Aorta (tissue), 5 donors: ENCODE data around the gene MMP13. TPM values are rescaled to one million over a fixed set of nuclear protein-coding genes. Genes with fewer than 3 reads are reported as not detected.

Experiments
- ATAC-seq: fragments of 200-7000 bp; cut with Tn5 transposase; one replicate; pipeline ENCODE4 v1.9.1; 2022; ENCODE audit warnings: moderate library complexity; ENCODE audit not compliant: low FRiP score
- DNase-seq, 2 donors: peaks; one replicate each; pipeline ENCODE4 v3.0.0-alpha.2; 2020
- H3K27ac ChIP-seq, 2 donors: one replicate each; pipeline ENCODE4 v1.5.1; 2013; ENCODE audit warnings: low read length in 2 of 2, mild to moderate bottlenecking in 2 of 2, moderate library complexity in 2 of 2, control low read depth in 1 of 2, inconsistent platforms in 1 of 2, low read depth in 1 of 2
- H3K27me3 ChIP-seq, 2 donors: one replicate each; pipeline ENCODE4 v1.6.1; 2013; ENCODE audit warnings: control low read depth in 1 of 2, low read length in 1 of 2, mild to moderate bottlenecking in 1 of 2, moderate library complexity in 1 of 2; ENCODE audit not compliant: insufficient read depth in 2 of 2, control insufficient read depth in 1 of 2
- H3K36me3 ChIP-seq, 2 donors: one replicate each; pipeline ENCODE4 v1.6.1; 2013; ENCODE audit warnings: control low read depth in 1 of 2, low read length in 1 of 2, mild to moderate bottlenecking in 1 of 2; ENCODE audit not compliant: insufficient read depth in 2 of 2, control insufficient read depth in 1 of 2
- H3K4me1 ChIP-seq, 2 donors: one replicate each; pipeline ENCODE4 v1.6.1; 2013; ENCODE audit warnings: low read length in 2 of 2, control low read depth in 1 of 2, mild to moderate bottlenecking in 1 of 2, moderate library complexity in 1 of 2; ENCODE audit not compliant: insufficient read depth in 2 of 2, control insufficient read depth in 1 of 2
- H3K4me3 ChIP-seq, 2 donors: one replicate each; pipeline ENCODE4 v1.5.1; 2013; ENCODE audit warnings: low read length in 2 of 2, control low read depth in 1 of 2, mild to moderate bottlenecking in 1 of 2
- H3K9me3 ChIP-seq: one replicate; pipeline ENCODE4 v1.6.1; 2013; ENCODE audit warnings: mild to moderate bottlenecking, low read length; ENCODE audit not compliant: control insufficient read depth
- WGBS, 2 donors: extraction: QIAGEN DNeasy Blood & Tissue Kit; methylation state at CpG; one replicate each; pipeline ENCODE4 v1.1.7; 2013; 5-methylcytosine and 5-hydroxymethylcytosine counted together
- intact Hi-C, 2 donors: fragments of 100-400 bp; cut with DNase I; formaldehyde crosslinking; loops; one replicate each; pipeline versions ENCODE4 v1.14.2 to v1.15.0; 2022
- polyA plus RNA-seq, 2 donors: library from polyadenylated mRNA; stranded (reverse); fragments of 200-250 nt; gene quantifications; one replicate each; pipeline ENCODE4 v1.2.3, GENCODE V29; 2013
- total RNA-seq, 2 donors: library from RNA; stranded (reverse); fragmentation: NEBNext Ultra II Directional; extraction: Animal tissue kit (Norgen Biotek cat#: 25700); gene quantifications; one replicate each; pipeline ENCODE4 v1.2.1, GENCODE V29; 2021
- donor health status: healthy with polysubstance abuse.
- donor health status: Bipolar disorder and iron deficiency.
- donor health status: DM: no; HTN: no; CAD: no.
- donor health status: DM: no; HTN: no; CAD: no.
- donor health status: DM: yes; HTN: yes; CAD: no.

Gene MMP13
- total and polyA plus RNA-seq, 4 donors = 0.05 TPM; not detected in 3

DNA sequence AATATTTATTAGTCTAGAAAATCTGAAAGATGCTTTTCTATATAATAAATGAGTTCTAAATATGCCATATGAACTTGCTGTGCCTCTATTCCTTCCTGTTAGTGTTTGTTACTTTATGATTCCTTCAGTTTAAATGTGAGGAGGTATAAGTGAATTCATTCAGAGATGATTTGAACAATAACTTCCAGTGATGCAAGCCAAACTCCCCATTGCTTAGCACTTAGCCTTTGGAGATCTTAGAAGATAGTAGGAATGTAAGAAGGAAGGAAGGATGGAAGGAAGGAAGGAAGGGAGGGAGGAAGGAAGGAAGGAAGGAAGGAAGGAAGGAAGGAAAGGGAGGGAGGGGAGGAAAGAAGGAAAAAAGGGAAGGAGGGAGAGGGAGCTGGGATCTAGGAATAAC, 25.1 kb downstream of the MMP13 start:
- H3K9me3 ChIP-seq = no peaks in the 10 kb centered on the region
- no peaks in the 10 kb centered on the region for H3K4me1 ChIP-seq
- DNase-seq (no peak), ATAC-seq (no peak)
- H3K27ac ChIP-seq = no peak overlapping the region
- H3K27me3 ChIP-seq = no peaks in the 10 kb centered on the region
- no peaks in the 10 kb centered on the region for H3K36me3 ChIP-seq
- intact Hi-C loops = loop anchor here in 1 of 2 donors (10.0 kb wide), 1 partner anchor 96 kb away; no protein-coding TSS in a partner anchor
- no peak overlapping the region for H3K4me3 ChIP-seq

DNA sequence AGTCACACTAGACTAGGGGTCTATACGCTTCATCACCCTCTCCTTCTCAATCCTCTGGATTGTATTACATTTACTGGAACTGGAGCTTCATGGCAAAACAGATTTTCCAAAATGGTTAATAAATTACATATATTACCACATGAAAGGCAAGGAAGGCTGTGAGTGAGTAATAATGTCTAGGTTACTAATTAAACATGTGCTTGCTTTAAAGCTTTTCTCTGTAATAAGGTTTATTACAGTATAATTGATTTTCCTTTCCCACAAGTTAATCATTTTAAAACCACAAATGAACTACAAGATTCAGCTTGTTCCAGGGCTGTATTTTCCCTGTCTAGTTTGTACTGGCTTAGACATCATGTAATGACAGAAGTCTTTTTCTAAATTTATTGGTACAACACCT, 25.6 kb downstream of the MMP13 start:
- no peaks in the 10 kb centered on the region for H3K36me3 ChIP-seq
- H3K9me3 ChIP-seq = no peaks in the 10 kb centered on the region
- 96 to 97% methylated on average over 1 of the region's 1 CpG for WGBS, 2 donors
- intact Hi-C loops = loop anchor here in 1 of 2 donors (10.0 kb wide), 1 partner anchor 95 kb away; no protein-coding TSS in a partner anchor
- H3K4me3 ChIP-seq = no peak overlapping the region
- H3K27me3 ChIP-seq = no peaks in the 10 kb centered on the region
- H3K4me1 ChIP-seq = no peaks in the 10 kb centered on the region
- DNase-seq = no peak
- no peak for ATAC-seq
- H3K27ac ChIP-seq = no peak overlapping the region

DNA sequence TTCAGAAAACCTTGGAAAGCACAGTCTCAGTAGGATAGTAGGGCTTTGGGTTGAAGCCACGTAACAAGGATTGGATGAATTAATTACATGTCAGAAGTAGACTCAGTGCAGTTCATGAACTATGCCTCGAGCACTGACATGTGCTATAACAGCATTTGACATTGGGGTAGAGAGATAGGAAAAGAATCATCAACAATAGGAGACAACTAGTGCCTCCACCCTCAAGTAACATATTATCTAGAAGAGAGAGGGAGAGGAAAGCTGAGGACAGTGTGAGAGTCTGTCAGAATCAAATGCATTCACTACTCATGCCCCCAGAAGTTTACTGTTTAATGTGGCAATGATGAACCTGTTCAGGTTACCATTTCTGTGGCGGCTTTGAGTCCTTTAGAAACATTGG, 26.4 kb downstream of the MMP13 start:
- 83 to 86% methylated on average over 3 of the region's 3 CpGs for WGBS, 2 donors
- DNase-seq = no peak

DNA sequence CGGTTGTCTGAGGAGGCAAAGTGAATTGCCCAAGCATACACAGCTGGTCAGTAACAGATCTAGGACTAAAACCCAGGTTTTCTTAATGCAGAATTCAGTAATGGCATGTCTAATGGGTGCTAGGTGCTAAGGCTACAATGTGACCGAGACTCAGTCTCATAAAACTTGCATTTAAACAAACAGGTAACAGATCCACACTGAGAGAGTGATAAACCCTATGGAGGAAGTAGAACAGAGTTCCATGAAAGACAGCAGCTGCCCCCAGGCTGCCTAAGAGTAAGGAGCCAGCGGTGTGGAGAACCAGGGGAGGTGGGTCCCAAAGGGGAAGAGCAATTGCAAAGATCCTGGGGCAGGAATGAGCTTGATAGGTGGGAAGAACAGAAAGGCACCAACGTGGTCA, 27.3 kb downstream of the MMP13 start:
- DNase-seq (no peak), ATAC-seq (no peak)
- H3K4me1 ChIP-seq = no peaks in the 10 kb centered on the region
- intact Hi-C loops = no loop called here
- no peaks in the 10 kb centered on the region for H3K9me3 ChIP-seq
- H3K4me3 ChIP-seq = no peak overlapping the region
- H3K27ac ChIP-seq = no peak overlapping the region
- H3K27me3 ChIP-seq = no peaks in the 10 kb centered on the region
- no peaks in the 10 kb centered on the region for H3K36me3 ChIP-seq
- 87 to 93% methylated on average over 4 of the region's 4 CpGs for WGBS, 2 donors

More for the DNA sequence above, 26.4 kb downstream of the MMP13 start:
- Histone ChIP-seq H3K27me3 (no peaks in the 10 kb centered on the region), H3K4me3 (no peak overlapping the region), H3K36me3 (no peaks in the 10 kb centered on the region), H3K27ac (no peak overlapping the region), H3K9me3 (no peaks in the 10 kb centered on the region), H3K4me1 (no peaks in the 10 kb centered on the region)
- intact Hi-C loops = no loop called here
- no peak for ATAC-seq

DNA sequence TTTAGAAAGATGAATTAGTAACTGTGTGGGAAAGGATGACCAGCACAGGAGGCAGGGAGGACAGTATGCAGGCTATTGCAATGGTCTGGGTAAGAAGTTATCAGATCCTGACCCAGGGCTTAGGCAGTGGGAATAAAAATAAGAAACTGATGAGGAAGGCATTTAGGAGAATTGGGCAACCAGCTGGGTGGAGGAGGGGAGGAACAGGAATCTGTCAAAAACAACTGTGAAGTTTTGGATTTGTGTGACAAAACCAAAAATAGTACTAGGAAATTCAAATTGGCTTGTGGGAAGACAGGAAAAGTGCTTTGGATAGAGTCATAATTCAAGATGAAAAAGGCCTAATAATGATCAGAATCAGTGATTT, 27.9 kb downstream of the MMP13 start:
- ATAC-seq = no peak
- H3K36me3 ChIP-seq = no peaks in the 10 kb centered on the region
- no peaks in the 10 kb centered on the region for H3K27me3 ChIP-seq
- intact Hi-C loops = no loop called here
- no peaks in the 10 kb centered on the region for H3K9me3 ChIP-seq
- no peak overlapping the region for H3K27ac ChIP-seq
- DNase-seq = no peak
- H3K4me3 ChIP-seq = no peak overlapping the region
- no peaks in the 10 kb centered on the region for H3K4me1 ChIP-seq

DNA sequence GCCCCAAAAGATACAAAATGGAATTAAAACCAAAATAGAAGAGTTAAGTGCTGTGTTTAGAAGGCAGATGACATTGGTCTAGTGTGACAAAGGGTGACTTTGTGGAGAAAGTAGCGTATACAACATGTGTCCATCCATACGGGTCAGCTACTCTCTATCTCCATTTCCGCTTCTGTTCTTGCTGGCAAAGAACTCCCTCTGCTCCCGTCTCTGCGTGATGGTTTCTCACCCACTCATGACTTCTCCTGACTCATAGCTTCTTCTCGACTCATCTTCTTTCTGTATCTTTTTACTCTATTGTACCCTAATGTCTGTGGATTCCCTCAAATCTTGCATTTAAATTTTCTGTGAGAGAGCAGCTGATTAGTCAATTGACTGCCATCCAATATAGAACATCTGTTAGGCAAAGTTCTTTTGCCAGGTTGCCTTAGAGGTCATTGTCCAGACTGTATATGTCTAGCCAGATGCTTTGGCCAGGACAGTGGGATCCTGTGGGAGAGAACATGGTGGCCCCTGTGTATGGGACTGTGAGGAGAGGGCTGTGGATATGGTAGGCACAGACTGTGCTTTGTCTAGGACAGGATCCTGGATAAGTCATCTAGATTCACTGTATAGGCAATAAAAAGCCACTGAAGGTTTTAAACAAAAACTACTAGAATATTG, 28.4 kb downstream of the MMP13 start:
- WGBS, 2 donors = 78 to 88% methylated on average over 6 of the region's 6 CpGs

DNA sequence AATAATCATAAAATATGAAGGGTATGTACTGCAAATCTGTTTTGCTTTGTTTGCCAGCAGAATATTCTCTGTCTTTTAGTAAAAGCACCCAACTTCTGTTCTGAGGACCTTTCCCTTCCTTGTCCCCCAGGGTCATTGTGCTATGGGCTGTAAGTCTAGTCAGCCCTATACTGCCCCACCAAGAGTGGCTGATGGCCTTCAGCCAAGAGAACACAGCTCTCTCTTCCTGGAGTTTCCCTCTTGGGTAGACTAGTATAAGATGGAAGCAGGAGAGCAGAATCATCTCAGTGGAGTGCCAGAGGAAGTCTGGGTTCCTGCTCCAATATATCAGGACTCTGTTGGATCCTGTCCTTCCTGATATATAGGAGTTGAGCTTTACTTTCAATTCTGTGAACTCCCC, 29.0 kb downstream of the MMP13 start:
- ATAC-seq (no peak), DNase-seq (no peak)
- Histone ChIP-seq H3K4me1 (no peaks in the 10 kb centered on the region), H3K9me3 (no peaks in the 10 kb centered on the region), H3K4me3 (no peak overlapping the region), H3K27ac (no peak overlapping the region), H3K36me3 (no peaks in the 10 kb centered on the region), H3K27me3 (no peaks in the 10 kb centered on the region)
- intact Hi-C loops = no loop called here

More for the DNA sequence above, 28.4 kb downstream of the MMP13 start:
- no peaks in the 10 kb centered on the region for H3K27me3 ChIP-seq
- H3K4me1 ChIP-seq = no peaks in the 10 kb centered on the region
- no peak overlapping the region for H3K27ac ChIP-seq
- intact Hi-C loops = no loop called here
- no peak for DNase-seq
- H3K4me3 ChIP-seq = no peak overlapping the region
- no peaks in the 10 kb centered on the region for H3K9me3 ChIP-seq
- no peaks in the 10 kb centered on the region for H3K36me3 ChIP-seq
- ATAC-seq = no peak

DNA sequence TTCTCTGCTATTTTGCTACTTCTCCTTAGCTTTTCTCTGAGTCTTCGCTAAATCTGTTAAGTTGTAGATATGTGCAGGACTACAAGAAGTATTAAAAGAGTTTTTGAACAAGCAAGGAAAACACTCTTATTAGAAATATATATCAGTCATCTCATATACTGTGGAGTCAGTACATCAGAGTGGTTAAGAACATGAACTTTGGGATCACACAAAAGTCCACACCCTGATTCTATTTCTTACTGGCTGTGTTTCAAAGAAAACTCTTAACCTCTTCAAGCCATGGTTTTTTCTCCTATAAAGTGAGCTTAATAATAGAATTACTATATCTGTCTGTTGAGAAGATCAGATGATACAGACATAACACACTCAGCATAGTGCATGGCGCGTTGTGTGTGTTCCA, 29.5 kb downstream of the MMP13 start:
- H3K9me3 ChIP-seq = no peaks in the 10 kb centered on the region
- H3K27ac ChIP-seq = no peak overlapping the region
- no peak for ATAC-seq
- H3K36me3 ChIP-seq = no peaks in the 10 kb centered on the region
- H3K4me1 ChIP-seq = no peaks in the 10 kb centered on the region
- intact Hi-C loops = no loop called here
- DNase-seq = no peak
- no peak overlapping the region for H3K4me3 ChIP-seq
- H3K27me3 ChIP-seq = no peaks in the 10 kb centered on the region
- 91% methylated on average over 3 of the region's 3 CpGs for WGBS, 2 donors

DNA sequence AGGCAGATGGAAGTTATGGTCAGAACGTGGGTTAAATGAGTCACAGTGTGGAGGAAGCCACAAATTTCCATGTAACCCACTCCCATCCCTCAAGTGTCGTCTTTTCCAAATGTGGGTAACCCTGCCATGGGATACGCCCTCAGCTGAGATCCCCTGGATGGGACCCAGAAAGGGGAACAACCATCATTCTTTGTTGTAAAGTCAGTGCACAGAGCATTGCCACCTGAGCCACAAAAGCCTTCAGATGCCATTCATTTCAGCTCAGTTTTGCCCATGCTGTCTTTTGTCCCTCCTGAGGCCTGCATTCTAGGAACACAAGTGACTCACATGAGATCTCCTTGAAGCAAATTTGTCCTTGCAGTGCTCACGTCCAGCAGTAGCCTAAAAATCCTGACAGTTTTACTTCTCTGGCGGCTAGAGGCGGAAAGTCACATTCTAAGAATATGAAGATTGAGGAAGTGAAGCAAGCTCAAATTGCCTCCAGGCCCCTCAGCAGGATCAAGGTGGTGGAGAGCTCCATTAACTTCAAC, 30.6 kb downstream of the MMP13 start:
- intact Hi-C loops = no loop called here
- Histone ChIP-seq H3K4me1 (no peaks in the 10 kb centered on the region), H3K9me3 (no peaks in the 10 kb centered on the region), H3K4me3 (no peak overlapping the region), H3K36me3 (no peaks in the 10 kb centered on the region), H3K27ac (no peak overlapping the region), H3K27me3 (no peaks in the 10 kb centered on the region)
- 59 to 76% methylated on average over 6 of the region's 6 CpGs for WGBS, 2 donors
- peak in 1 of 2 donors; percentile 46 for DNase-seq
- ATAC-seq = no peak
